ENCODE data around the gene PATJ.
"Not testable (repeated sequence)": the region's sequence is repeated elsewhere in the genome, so short reads cannot be mapped to it uniquely, and the experiment has no call there.

The PATJ gene

GRCh38 chr1:61864489-61864888 lies 122.2 kb downstream of the PATJ start:
- H3K27me3 ChIP-seq (ENCODE audit: insufficient read depth, low read length), result no peaks in the 10 kb centered on the region
- H3K36me3 ChIP-seq (ENCODE audit: insufficient read depth, low read length), result peaks cover 49% of the 10 kb centered on the region
- H3K4me3 ChIP-seq (ENCODE audit: low read length), result no peak overlapping the region
- H3K9me3 ChIP-seq (ENCODE audit: insufficient read depth, low read depth, low read length), result 0 out of 2 replicates have a peak, but pooled peaks cover 2% of the 10 kb centered on the region
- no peak overlapping the region for H3K27ac ChIP-seq (ENCODE audit: low read depth, low read length)
- 93% methylated on average over 6 of the region's 7 CpGs for WGBS
- no peak overlapping the region for H3K9ac ChIP-seq (ENCODE audit: low read depth, low read length)
- no peaks in the 10 kb centered on the region for H3K4me1 ChIP-seq (ENCODE audit: insufficient read depth, low read length)

GRCh38 chr1:61865646-61866220 lies 123.5 kb downstream of the PATJ start:
- Histone ChIP-seq H3K9me3 (ENCODE audit: insufficient read depth, low read depth, low read length) (peaks cover 11% of the 10 kb centered on the region; the same call in 1 of the 2 replicates), H3K4me3 (ENCODE audit: low read length) (no peak overlapping the region), H3K36me3 (ENCODE audit: insufficient read depth, low read length) (peaks cover 48% of the 10 kb centered on the region), H3K27ac (ENCODE audit: low read depth, low read length) (no peak overlapping the region), H3K9ac (ENCODE audit: low read depth, low read length) (no peak overlapping the region), H3K27me3 (ENCODE audit: insufficient read depth, low read length) (no peaks in the 10 kb centered on the region), H3K4me1 (ENCODE audit: insufficient read depth, low read length) (no peaks in the 10 kb centered on the region)
- WGBS, result 95% methylated on average over 3 of the region's 4 CpGs

GRCh38 chr1:61869691-61870109 lies 127.4 kb downstream of the PATJ start:
- WGBS, result 94% methylated on average over 14 of the region's 14 CpGs
- no peak overlapping the region for H3K4me3 ChIP-seq (ENCODE audit: low read length)
- H3K27me3 ChIP-seq (ENCODE audit: insufficient read depth, low read length), result no peaks in the 10 kb centered on the region
- H3K27ac ChIP-seq (ENCODE audit: low read depth, low read length), result no peak overlapping the region
- H3K4me1 ChIP-seq (ENCODE audit: insufficient read depth, low read length), result no peaks in the 10 kb centered on the region
- H3K36me3 ChIP-seq (ENCODE audit: insufficient read depth, low read length), result peaks cover 42% of the 10 kb centered on the region
- peaks cover 23% of the 10 kb centered on the region; the same call in 1 of the 2 replicates for H3K9me3 ChIP-seq (ENCODE audit: insufficient read depth, low read depth, low read length)
- H3K9ac ChIP-seq (ENCODE audit: low read depth, low read length), result no peak overlapping the region

GRCh38 chr1:61872206-61872605 lies 129.9 kb downstream of the PATJ start:
- H3K4me3 ChIP-seq (ENCODE audit: low read length), result no peak overlapping the region
- no peaks in the 10 kb centered on the region for H3K4me1 ChIP-seq (ENCODE audit: insufficient read depth, low read length)
- H3K36me3 ChIP-seq (ENCODE audit: insufficient read depth, low read length), result peaks cover 51% of the 10 kb centered on the region
- H3K27ac ChIP-seq (ENCODE audit: low read depth, low read length), result no peak overlapping the region
- H3K9ac ChIP-seq (ENCODE audit: low read depth, low read length), result no peak overlapping the region
- peaks cover 23% of the 10 kb centered on the region; the same call in 1 of the 2 replicates for H3K9me3 ChIP-seq (ENCODE audit: insufficient read depth, low read depth, low read length)
- WGBS, result 92% methylated on average over 3 of the region's 3 CpGs
- no peaks in the 10 kb centered on the region for H3K27me3 ChIP-seq (ENCODE audit: insufficient read depth, low read length)

- H3K9ac ChIP-seq (ENCODE audit: low read depth, low read length), result no peak overlapping the region
- 82% methylated on average over 2 of the region's 2 CpGs for WGBS
These were observed 131.3 kb downstream of the PATJ start for GRCh38 chr1:61873581-61873980.

GRCh38 chr1:61873994-61874393 lies 131.7 kb downstream of the PATJ start:
- Histone ChIP-seq H3K9me3 (ENCODE audit: insufficient read depth, low read depth, low read length) (peaks cover 23% of the 10 kb centered on the region; the same call in 1 of the 2 replicates), H3K4me3 (ENCODE audit: low read length) (no peak overlapping the region), H3K9ac (ENCODE audit: low read depth, low read length) (no peak overlapping the region), H3K27me3 (ENCODE audit: insufficient read depth, low read length) (no peaks in the 10 kb centered on the region), H3K4me1 (ENCODE audit: insufficient read depth, low read length) (no peaks in the 10 kb centered on the region), H3K36me3 (ENCODE audit: insufficient read depth, low read length) (peaks cover 49% of the 10 kb centered on the region), H3K27ac (ENCODE audit: low read depth, low read length) (no peak overlapping the region)
- WGBS, result 88% methylated on average over 1 of the region's 1 CpG

More at GRCh38 chr1:61873581-61873980, 131.3 kb downstream of the PATJ start:
- H3K36me3 ChIP-seq (ENCODE audit: insufficient read depth, low read length), result peaks cover 51% of the 10 kb centered on the region
- no peak overlapping the region for H3K27ac ChIP-seq (ENCODE audit: low read depth, low read length)
- no peaks in the 10 kb centered on the region for H3K27me3 ChIP-seq (ENCODE audit: insufficient read depth, low read length)
- H3K9me3 ChIP-seq (ENCODE audit: insufficient read depth, low read depth, low read length), result peaks cover 23% of the 10 kb centered on the region; the same call in 1 of the 2 replicates
- no peaks in the 10 kb centered on the region for H3K4me1 ChIP-seq (ENCODE audit: insufficient read depth, low read length)
- no peak overlapping the region for H3K4me3 ChIP-seq (ENCODE audit: low read length)

- 100% methylated on average over 2 of the region's 2 CpGs for WGBS
- Histone ChIP-seq H3K36me3 (ENCODE audit: insufficient read depth, low read length) (peaks cover 45% of the 10 kb centered on the region), H3K9ac (ENCODE audit: low read depth, low read length) (no peak overlapping the region), H3K9me3 (ENCODE audit: insufficient read depth, low read depth, low read length) (peaks cover 17% of the 10 kb centered on the region; the same call in 1 of the 2 replicates), H3K27me3 (ENCODE audit: insufficient read depth, low read length) (no peaks in the 10 kb centered on the region), H3K4me1 (ENCODE audit: insufficient read depth, low read length) (no peaks in the 10 kb centered on the region), H3K27ac (ENCODE audit: low read depth, low read length) (no peak overlapping the region), H3K4me3 (ENCODE audit: low read length) (no peak overlapping the region)
These were observed 132.9 kb downstream of the PATJ start for GRCh38 chr1:61875198-61875597.

- peaks cover 40% of the 10 kb centered on the region for H3K36me3 ChIP-seq (ENCODE audit: insufficient read depth, low read length)
- 92% methylated on average over 5 of the region's 5 CpGs for WGBS
- H3K4me1 ChIP-seq (ENCODE audit: insufficient read depth, low read length); H3K27ac ChIP-seq (ENCODE audit: low read depth, low read length); H3K27me3 ChIP-seq (ENCODE audit: insufficient read depth, low read length); H3K9me3 ChIP-seq (ENCODE audit: insufficient read depth, low read depth, low read length); H3K4me3 ChIP-seq (ENCODE audit: low read length); H3K9ac ChIP-seq (ENCODE audit: low read depth, low read length): not testable (repeated sequence)
These were observed 137.7 kb downstream of the PATJ start for GRCh38 chr1:61879887-61880474.

GRCh38 chr1:61887076-61887867 lies 145.0 kb downstream of the PATJ start:
- Histone ChIP-seq H3K9me3 (ENCODE audit: insufficient read depth, low read depth, low read length) (no peaks in the 10 kb centered on the region), H3K4me1 (ENCODE audit: insufficient read depth, low read length) (peaks cover 6% of the 10 kb centered on the region; the same call in 1 of the 2 replicates), H3K27ac (ENCODE audit: low read depth, low read length) (no peak overlapping the region), H3K27me3 (ENCODE audit: insufficient read depth, low read length) (no peaks in the 10 kb centered on the region), H3K4me3 (ENCODE audit: low read length) (no peak overlapping the region), H3K36me3 (ENCODE audit: insufficient read depth, low read length) (peaks cover 32% of the 10 kb centered on the region), H3K9ac (ENCODE audit: low read depth, low read length) (no peak overlapping the region)
- WGBS, result 94% methylated on average over 3 of the region's 3 CpGs

GRCh38 chr1:61887931-61888564 lies 145.8 kb downstream of the PATJ start:
- Histone ChIP-seq H3K4me3 (ENCODE audit: low read length) (no peak overlapping the region), H3K36me3 (ENCODE audit: insufficient read depth, low read length) (peaks cover 33% of the 10 kb centered on the region), H3K27ac (ENCODE audit: low read depth, low read length) (no peak overlapping the region), H3K9me3 (ENCODE audit: insufficient read depth, low read depth, low read length) (no peaks in the 10 kb centered on the region), H3K4me1 (ENCODE audit: insufficient read depth, low read length) (peaks cover 6% of the 10 kb centered on the region; the same call in 1 of the 2 replicates), H3K27me3 (ENCODE audit: insufficient read depth, low read length) (no peaks in the 10 kb centered on the region), H3K9ac (ENCODE audit: low read depth, low read length) (no peak overlapping the region)
- 97% methylated on average over 7 of the region's 7 CpGs for WGBS

- H3K9ac ChIP-seq (ENCODE audit: low read depth, low read length), result no peak overlapping the region
- H3K27me3 ChIP-seq (ENCODE audit: insufficient read depth, low read length), result no peaks in the 10 kb centered on the region
- H3K9me3 ChIP-seq (ENCODE audit: insufficient read depth, low read depth, low read length), result no peaks in the 10 kb centered on the region
- no peak overlapping the region for H3K27ac ChIP-seq (ENCODE audit: low read depth, low read length)
- H3K4me3 ChIP-seq (ENCODE audit: low read length), result no peak overlapping the region
- WGBS, result 95% methylated on average over 1 of the region's 1 CpG
- peaks cover 6% of the 10 kb centered on the region; the same call in 1 of the 2 replicates for H3K4me1 ChIP-seq (ENCODE audit: insufficient read depth, low read length)
- H3K36me3 ChIP-seq (ENCODE audit: insufficient read depth, low read length), result peaks cover 32% of the 10 kb centered on the region
These were observed 146.5 kb downstream of the PATJ start for GRCh38 chr1:61888808-61889207.

Measured in HUES64 (cell line).